ENCODE data around the gene TSPOAP1. TPM values are rescaled to one million over a fixed set of nuclear protein-coding genes. Genes with fewer than 3 reads are reported as not detected.
A peak's percentile ranks its signal among the peaks of the same experiment; 100 is the strongest.

Gene TSPOAP1
- total and polyA plus RNA-seq, 2 of the 13 experiments (the other 11 are each of a cell fraction or from before 2014, with no cell fraction given), result not detected

- TF ChIP-seq POLR2A (IDR thresholded peaks at IDR 0.05; ENCODE audit: insufficient read depth in 1 of 2, low read depth in 2 of 2, low read length in 2 of 2) (peak; percentile 20 to 58; a peak in 1 of 4 replicates), ZNF256 (CRISPR knock-in tag; conservative IDR thresholded peaks at IDR 0.05) (no peak), HOXD1 (CRISPR knock-in tag; IDR thresholded peaks at IDR 0.05) (no peak), KIAA2018 (CRISPR knock-in tag; IDR thresholded peaks at IDR 0.05; ENCODE audit: borderline replicate concordance) (no peak), ZNF556 (CRISPR knock-in tag; IDR thresholded peaks at IDR 0.05; ENCODE audit: borderline replicate concordance) (no peak; the same call in 1 of the 2 replicates), REST (IDR thresholded peaks at IDR 0.05; ENCODE audit: borderline replicate concordance in 1 of 2, low read depth in 1 of 2, low read length in 2 of 2) (no peak), TRAFD1 (CRISPR knock-in tag; IDR thresholded peaks at IDR 0.05; ENCODE audit: borderline replicate concordance) (no peak; the same call in 1 of the 2 replicates), ZNF670 (CRISPR knock-in tag; IDR thresholded peaks at IDR 0.05; ENCODE audit: borderline replicate concordance) (no peak), ATM (IDR thresholded peaks at IDR 0.05; ENCODE audit: borderline replicate concordance) (no peak), DPF2 (CRISPR knock-in tag; IDR thresholded peaks at IDR 0.05; ENCODE audit: borderline replicate concordance, low read depth) (no peak; the same call in 1 of the 2 replicates), ZFP90 (CRISPR knock-in tag; IDR thresholded peaks at IDR 0.05; ENCODE audit: borderline replicate concordance) (no peak; the same call in 1 of the 2 replicates), FOXP1 (IDR thresholded peaks at IDR 0.05) (no peak), FOXP1 (CRISPR knock-in tag; IDR thresholded peaks at IDR 0.05) (peak; percentile 75; the same call in 1 of the 2 replicates), HNRNPUL1 (IDR thresholded peaks at IDR 0.05; ENCODE audit: low read depth, low read length) (no peak), TCF7 (IDR thresholded peaks at IDR 0.05; ENCODE audit: low read depth) (peak; percentile 46), RBFOX2 (IDR thresholded peaks at IDR 0.05; ENCODE audit: low read depth, low read length) (peak; percentile 51; the same call in 1 of the 2 replicates), ZNF768 (CRISPR knock-in tag; IDR thresholded peaks at IDR 0.05) (peak; percentile 78)
These were observed 35.8 kb upstream of the TSPOAP1 start (continued) for GRCh38 chr17:58364270-58364942.

Measured in HepG2 (cell line).